IMR-90 (cell line): ENCODE results near the gene SCRN2. TPM values are rescaled to one million over a fixed set of nuclear protein-coding genes. Genes with fewer than 3 reads are reported as not detected.

Experiments
- ATAC-seq: fragments of 200-7000 bp; cut with Tn5 transposase; 2 replicates; pipeline ENCODE4 v1.9.1; 2020; ENCODE audit warnings: low read depth, mild to moderate bottlenecking, moderate library complexity
- BruUV-seq: library from RNA; stranded (reverse); fragments of 400-500 nt; replicated peaks from 2 replicates; lab custom pipeline; 2021; lab: Mats Ljungman, UMichigan
- CTCF ChIA-PET: fragments of 300-600 bp; formaldehyde crosslinking; extraction: SDS; loops from one replicate; lab custom pipeline; 2021; ENCODE audit warnings: antibody characterized with exemption; lab: Yijun Ruan, JAX
- POLR2A ChIA-PET: fragments of 300-600 bp; sonication (Branson Sonifier 250); formaldehyde crosslinking; loops from one replicate; lab custom pipeline; 2022; ENCODE audit warnings: antibody characterized with exemption; ENCODE audit not compliant: unreplicated experiment; lab: Charles Lee
- DNase-seq: peaks from one replicate; pipeline ENCODE4 v3.0.0; 2013
- H2AFZ ChIP-seq: replicated peaks from 2 replicates; pipeline ENCODE3; 2013; ENCODE audit warnings: low read length, mild to moderate bottlenecking; ENCODE audit not compliant: poor library complexity
- H2AK5ac ChIP-seq: 2 replicates; pipeline ENCODE4 v1.6.1; 2013; ENCODE audit warnings: low read depth, low read length, inconsistent platforms
- H2AK9ac ChIP-seq: replicated peaks from 2 replicates; pipeline ENCODE3; 2013; ENCODE audit warnings: mild to moderate bottlenecking, low read depth, low read length, moderate library complexity; ENCODE audit not compliant: poor library complexity
- H2BK120ac ChIP-seq: 2 replicates; pipeline ENCODE4 v1.6.1; 2013; ENCODE audit warnings: low read depth, low read length, inconsistent platforms
- H2BK15ac ChIP-seq: 3 replicates; pipeline ENCODE4 v1.6.1; 2013; ENCODE audit warnings: low read depth, low read length, inconsistent platforms
- H2BK20ac ChIP-seq: 2 replicates; pipeline ENCODE4 v1.6.1; 2013; ENCODE audit warnings: low read depth, mild to moderate bottlenecking, inconsistent platforms, low read length, moderate library complexity
- H2BK5ac ChIP-seq: 2 replicates; pipeline ENCODE4 v1.6.1; 2013; ENCODE audit warnings: mild to moderate bottlenecking, low read depth, low read length, inconsistent platforms; ENCODE audit not compliant: poor library complexity, severe bottlenecking
- H3K14ac ChIP-seq: replicated peaks from 2 replicates; pipeline ENCODE4 v1.6.1; 2013; ENCODE audit warnings: low read depth, low read length, inconsistent platforms
- H3K18ac ChIP-seq: 2 replicates; pipeline ENCODE4 v1.6.1; 2013; ENCODE audit warnings: low read depth, low read length, control low read depth
- H3K23ac ChIP-seq: 2 replicates; pipeline ENCODE4 v1.6.1; 2013; ENCODE audit warnings: low read depth, low read length, inconsistent platforms
- H3K27ac ChIP-seq: 2 replicates; pipeline ENCODE4 v1.5.1; 2013; ENCODE audit warnings: mild to moderate bottlenecking, control low read depth, low read length; ENCODE audit not compliant: insufficient read depth
- H3K27me3 ChIP-seq: 2 replicates; pipeline ENCODE4 v1.6.1; 2013; ENCODE audit warnings: low read length; ENCODE audit not compliant: control insufficient read depth, insufficient read depth
- H3K36me3 ChIP-seq: 2 replicates; pipeline ENCODE4 v1.6.1; 2013; ENCODE audit warnings: low read length, mixed read lengths; ENCODE audit not compliant: control insufficient read depth, insufficient read depth
- H3K4ac ChIP-seq: 2 replicates; pipeline ENCODE4 v1.6.1; 2013; ENCODE audit warnings: low read depth, low read length, inconsistent platforms
- H3K4me1 ChIP-seq: 2 replicates; pipeline ENCODE4 v1.6.1; 2013; ENCODE audit warnings: low read length, mixed read lengths; ENCODE audit not compliant: control insufficient read depth, insufficient read depth
- H3K4me2 ChIP-seq: 2 replicates; pipeline ENCODE4 v1.6.1; 2013; ENCODE audit warnings: low read depth, mild to moderate bottlenecking, control low read depth, low read length, moderate library complexity
- H3K4me3 ChIP-seq: 2 replicates; pipeline ENCODE4 v1.5.1; 2013; ENCODE audit warnings: low read depth, mild to moderate bottlenecking, control low read depth, low read length, moderate library complexity; ENCODE audit not compliant: insufficient read depth
- H3K56ac ChIP-seq: 2 replicates; pipeline ENCODE4 v1.6.1; 2013; ENCODE audit warnings: low read length, inconsistent platforms; ENCODE audit not compliant: insufficient read depth; ENCODE audit errors: extremely low read depth
- H3K79me1 ChIP-seq, 2 experiments: 2 replicates each; pipeline ENCODE4 v1.6.1; 2013; ENCODE audit warnings: low read length in 2 of 2, inconsistent platforms in 1 of 2, low read depth in 1 of 2
- H3K9ac ChIP-seq: 2 replicates; pipeline ENCODE4 v1.6.1; 2013; ENCODE audit warnings: low read depth, low read length, control low read depth
- H3K9me1 ChIP-seq: 2 replicates; pipeline ENCODE4 v1.6.1; 2013; ENCODE audit warnings: low read length, inconsistent platforms; ENCODE audit not compliant: insufficient read depth
- H3K9me3 ChIP-seq: 2 replicates; pipeline ENCODE4 v1.6.1; 2013; ENCODE audit warnings: low read length; ENCODE audit not compliant: control insufficient read depth, insufficient read depth
- H4K20me1 ChIP-seq: 2 replicates; pipeline ENCODE4 v1.6.1; 2013; ENCODE audit warnings: low read length, inconsistent platforms; ENCODE audit not compliant: insufficient read depth
- H4K5ac ChIP-seq: 2 replicates; pipeline ENCODE4 v1.6.1; 2013; ENCODE audit warnings: mild to moderate bottlenecking, low read depth, low read length, control low read depth
- H4K8ac ChIP-seq, 2 experiments: 2 replicates each; pipeline ENCODE4 v1.6.1; 2013; ENCODE audit warnings: low read depth in 2 of 2, low read length in 2 of 2, control low read depth in 1 of 2, inconsistent platforms in 1 of 2
- H4K91ac ChIP-seq: 2 replicates; pipeline ENCODE4 v1.6.1; 2013; ENCODE audit warnings: low read depth, low read length, inconsistent platforms; ENCODE audit not compliant: insufficient read depth
- FOS ChIP-seq: fragments of 150-350 bp; IDR thresholded peaks from 2 replicates; pipeline ENCODE4 v1.6.1; 2016; ENCODE audit warnings: low read depth, low read length
- MAFK ChIP-seq: IDR thresholded peaks from 2 replicates; pipeline ENCODE4 v1.6.1; 2012; ENCODE audit warnings: low read depth, low read length, improper control_type of control experiment
- POLR2A ChIP-seq: IDR thresholded peaks from 2 replicates; pipeline ENCODE4 v1.6.1; 2012; ENCODE audit warnings: mild to moderate bottlenecking, low read depth, low read length
- RAD21 ChIP-seq: IDR thresholded peaks from 2 replicates; pipeline ENCODE4 v1.6.1; 2012; ENCODE audit warnings: low read length, improper control_type of control experiment
- SMC3 ChIP-seq: fragments of 150-350 bp; IDR thresholded peaks from 2 replicates; pipeline ENCODE4 v1.6.1; 2016; ENCODE audit warnings: low read depth, mild to moderate bottlenecking, antibody characterized with exemption, low read length, moderate library complexity
- WGBS, 2 experiments: methylation state at CpG; one replicate each; pipeline versions ENCODE4 v1.1.5 to v1.1.7; 2013; ENCODE audit warnings: missing lambda C conversion rate in 2 of 2; ENCODE audit not compliant: insufficient read length in 1 of 2; ENCODE audit errors: extremely low coverage in 2 of 2; 5-methylcytosine and 5-hydroxymethylcytosine counted together
- dilution Hi-C: fragments of 300-500 bp; cut with HindIII; formaldehyde crosslinking; loops from one replicate; pipeline ENCODE4 v1.14.3; 2018; ENCODE audit warnings: low sequenced_read_pairs; ENCODE audit not compliant: unreplicated experiment
- in situ Hi-C: fragments of 300-500 bp; cut with MboI; formaldehyde crosslinking; loops from 3 replicates; pipeline ENCODE4 v1.14.3; 2019; ENCODE audit warnings: low sequenced_read_pairs, inconsistent platforms, mixed read lengths
- intact Hi-C: fragments of 100-400 bp; cut with micrococcal nuclease; formaldehyde crosslinking; loops from 2 replicates; pipeline ENCODE4 v1.10.0; 2022
- polyA plus RNA-seq, 3 experiments: library from polyadenylated mRNA; depleted of rRNA; stranded (reverse); fragments of >200 nt; gene quantifications; 2 replicates each; pipeline ENCODE4 v1.2.3, GENCODE V29; 2012; ENCODE audit warnings: low replicate concordance in 1 of 3
- total RNA-seq: library from RNA; depleted of rRNA; stranded (reverse); fragments of >200 nt; gene quantifications from 2 replicates; pipeline ENCODE4 v1.2.3, GENCODE V29; 2012
- TF ChIP-seq, protein P1 (sequence below): conservative IDR thresholded peaks from 2 replicates; pipeline ENCODE4 v1.5.1; 2012; ENCODE audit warnings: mild to moderate bottlenecking, low read depth, low read length, improper control_type of control experiment
- TF ChIP-seq, protein P2 (sequence below): fragments of 150-350 bp; IDR thresholded peaks from 2 replicates; pipeline ENCODE4 v1.6.1; 2016; ENCODE audit warnings: low read depth, mild to moderate bottlenecking, low read length, moderate library complexity, borderline replicate concordance

Gene SCRN2
- total and polyA plus RNA-seq, 2 of the 4 experiments (the other 2 are of a cell fraction), result 17.2 to 31.0 TPM

DNA sequence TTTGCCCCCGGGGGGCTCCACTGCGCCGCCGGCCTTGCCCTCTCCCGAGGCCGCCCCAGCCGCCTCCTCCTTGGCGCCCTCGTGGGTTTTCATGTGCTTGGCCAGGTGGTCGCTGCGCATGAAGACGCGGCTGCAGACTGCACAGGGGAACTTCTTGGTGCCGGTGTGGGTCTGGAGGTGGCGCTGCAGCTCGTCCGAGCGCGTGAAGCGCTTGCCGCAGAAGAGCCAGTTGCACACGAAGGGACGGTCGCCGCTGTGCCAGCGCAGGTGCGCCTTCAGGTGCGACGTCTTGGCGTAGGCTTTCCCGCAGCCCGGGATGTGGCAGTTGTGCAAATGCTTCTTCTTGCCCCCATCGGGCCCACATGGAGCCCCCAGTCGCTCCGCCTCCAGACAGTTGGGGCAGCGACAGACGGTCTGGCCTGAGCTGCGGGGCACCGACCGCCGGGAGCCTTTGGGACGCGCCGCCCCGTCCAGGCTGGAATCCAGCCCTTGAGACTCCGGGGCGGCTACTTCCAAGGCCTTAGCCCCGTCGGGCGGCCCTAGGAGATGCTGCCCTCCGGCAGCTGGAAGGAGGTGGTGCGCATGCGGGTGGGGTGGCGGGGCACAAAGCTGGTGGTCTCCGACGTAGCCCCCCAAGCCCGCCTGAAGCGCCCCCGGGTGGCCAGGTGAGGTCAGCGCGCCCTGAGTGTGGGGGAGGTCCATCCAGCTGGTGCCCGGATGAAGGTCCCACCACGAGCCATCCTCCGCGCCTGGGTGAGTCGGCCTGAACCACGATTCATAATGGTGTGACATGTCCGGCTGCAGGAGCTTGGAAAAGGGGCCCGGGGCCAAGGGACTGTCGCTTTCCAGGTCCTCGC lies 6.5 kb upstream of the SCRN2 start:
- H3K23ac ChIP-seq, result no peak overlapping the region
- no peak overlapping the region for H3K18ac ChIP-seq
- no TSS peak for BruUV-seq
- no peak overlapping the region for H2BK120ac ChIP-seq
- H3K9me1 ChIP-seq, result no peaks in the 10 kb centered on the region
- H2AK9ac ChIP-seq, result no peak overlapping the region
- TF ChIP-seq FOS (no peak), MAFK (no peak), RAD21 (peak; percentile 41), POLR2A (no peak), SMC3 (0 out of 2 replicates have a peak, but pooled peaks have one; percentile 30)
- TF ChIP-seq, protein P1, sequence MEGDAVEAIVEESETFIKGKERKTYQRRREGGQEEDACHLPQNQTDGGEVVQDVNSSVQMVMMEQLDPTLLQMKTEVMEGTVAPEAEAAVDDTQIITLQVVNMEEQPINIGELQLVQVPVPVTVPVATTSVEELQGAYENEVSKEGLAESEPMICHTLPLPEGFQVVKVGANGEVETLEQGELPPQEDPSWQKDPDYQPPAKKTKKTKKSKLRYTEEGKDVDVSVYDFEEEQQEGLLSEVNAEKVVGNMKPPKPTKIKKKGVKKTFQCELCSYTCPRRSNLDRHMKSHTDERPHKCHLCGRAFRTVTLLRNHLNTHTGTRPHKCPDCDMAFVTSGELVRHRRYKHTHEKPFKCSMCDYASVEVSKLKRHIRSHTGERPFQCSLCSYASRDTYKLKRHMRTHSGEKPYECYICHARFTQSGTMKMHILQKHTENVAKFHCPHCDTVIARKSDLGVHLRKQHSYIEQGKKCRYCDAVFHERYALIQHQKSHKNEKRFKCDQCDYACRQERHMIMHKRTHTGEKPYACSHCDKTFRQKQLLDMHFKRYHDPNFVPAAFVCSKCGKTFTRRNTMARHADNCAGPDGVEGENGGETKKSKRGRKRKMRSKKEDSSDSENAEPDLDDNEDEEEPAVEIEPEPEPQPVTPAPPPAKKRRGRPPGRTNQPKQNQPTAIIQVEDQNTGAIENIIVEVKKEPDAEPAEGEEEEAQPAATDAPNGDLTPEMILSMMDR, result peak; percentile 38
- TF ChIP-seq, protein P2, sequence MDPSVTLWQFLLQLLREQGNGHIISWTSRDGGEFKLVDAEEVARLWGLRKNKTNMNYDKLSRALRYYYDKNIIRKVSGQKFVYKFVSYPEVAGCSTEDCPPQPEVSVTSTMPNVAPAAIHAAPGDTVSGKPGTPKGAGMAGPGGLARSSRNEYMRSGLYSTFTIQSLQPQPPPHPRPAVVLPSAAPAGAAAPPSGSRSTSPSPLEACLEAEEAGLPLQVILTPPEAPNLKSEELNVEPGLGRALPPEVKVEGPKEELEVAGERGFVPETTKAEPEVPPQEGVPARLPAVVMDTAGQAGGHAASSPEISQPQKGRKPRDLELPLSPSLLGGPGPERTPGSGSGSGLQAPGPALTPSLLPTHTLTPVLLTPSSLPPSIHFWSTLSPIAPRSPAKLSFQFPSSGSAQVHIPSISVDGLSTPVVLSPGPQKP, result no peak
- H2AFZ ChIP-seq, result peak overlapping the region; percentile 46
- no peak overlapping the region for H4K8ac ChIP-seq
- CTCF ChIA-PET, result interaction anchor here (1.2 kb wide), 1 partner anchor 44 kb away, joined by 3 read pairs; no protein-coding TSS in a partner anchor
- no peak overlapping the region for H3K56ac ChIP-seq
- in situ Hi-C loops, result no loop called here
- H2BK20ac ChIP-seq, result no peak overlapping the region
- no peak overlapping the region for H3K4ac ChIP-seq
- no peaks in the 10 kb centered on the region for H4K20me1 ChIP-seq
- no peaks in the 10 kb centered on the region for H3K79me1 ChIP-seq
- POLR2A ChIA-PET, result no interaction called here
- ATAC-seq, result no peak
- no peak for DNase-seq
- no peak overlapping the region for H3K4me2 ChIP-seq
- no peak overlapping the region for H4K91ac ChIP-seq
- H2AK5ac ChIP-seq, result no peak overlapping the region
- H3K4me1 ChIP-seq, result no peaks in the 10 kb centered on the region
- no peak overlapping the region for H3K14ac ChIP-seq
- no peak overlapping the region for H4K5ac ChIP-seq
- dilution Hi-C loops, result no loop called here
- H2BK5ac ChIP-seq, result no peak overlapping the region
- H3K27me3 ChIP-seq, result peaks cover 68% of the 10 kb centered on the region
- H3K4me3 ChIP-seq, result no peak overlapping the region
- H3K36me3 ChIP-seq, result no peaks in the 10 kb centered on the region
- no peaks in the 10 kb centered on the region for H3K9me3 ChIP-seq
- intact Hi-C loops, result no loop called here
- 23% methylated on average over 52 of the region's 71 CpGs; no CpG with 5 or more reads in 1 of the 2 experiments for WGBS, 2 experiments
- no peak overlapping the region for H2BK15ac ChIP-seq
- H3K9ac ChIP-seq, result no peak overlapping the region
- no peak overlapping the region for H3K27ac ChIP-seq
